Cardiac septum (tissue), 1 donor: ENCODE results near the gene BCAR1. TPM values are rescaled to one million over a fixed set of nuclear protein-coding genes. Genes with fewer than 3 reads are reported as not detected.
A peak's percentile ranks its signal among the peaks of the same experiment; 100 is the strongest.
"Not testable (repeated sequence)": the region's sequence is repeated elsewhere in the genome, so short reads cannot be mapped to it uniquely, and the experiment has no call there.

Experiments
- DNase-seq: peaks from one replicate; pipeline ENCODE4 v3.0.0-alpha.2; 2020; ENCODE audit warnings: low spot score
- intact Hi-C: fragments of 100-400 bp; cut with DNase I; formaldehyde crosslinking; loops from one replicate; pipeline ENCODE4 v1.14.0; 2022
- long read RNA-seq: library from polyadenylated mRNA; unstranded; transcript quantifications from one replicate; pipeline ENCODE4 v2.0.0, GENCODE V29; 2021
- total RNA-seq: library from RNA; stranded (reverse); fragmentation: NEBNext Ultra II Directional; extraction: Animal tissue kit (Norgen Biotek cat#: 25700); gene quantifications from one replicate; pipeline ENCODE4 v1.2.1, GENCODE V29; 2021
- donor health status: DM: no; HTN: no; CAD: no.

The BCAR1 gene
- 80.3 TPM for total RNA-seq
- long read RNA-seq, transcript BCAR1-207 (7 exons, 3,192 nt) = minor isoform, 49 of 218 reads
- long read RNA-seq, transcript BCAR1-201 (7 exons, 3,221 nt) = major isoform, 50 of 218 reads
- long read RNA-seq, transcript BCAR1-212 (3 exons, 2,692 nt) = minor isoform, 24 of 218 reads
- long read RNA-seq, partial matches to known transcripts = 60 of 218 reads
- long read RNA-seq, other reads (novel, unspliced or antisense) = 34 of 218 reads

GRCh38 chr16:75251280-75252048, at the start of gene BCAR1:
Gene BCAR1 (minus strand): TSS chr16:75251624. CDS start chr16:75251482, 142 bp downstream.
- peak; percentile 91 for DNase-seq
- intact Hi-C loops = loop anchor here (2.0 kb wide), 1 partner anchor 13 kb away; no protein-coding TSS in a partner anchor

GRCh38 chr16:75298267-75298666, 46.8 kb upstream of the BCAR1 start:
- intact Hi-C loops = no loop called here
- DNase-seq = no peak

GRCh38 chr16:75296606-75297005, 45.2 kb upstream of the BCAR1 start:
- intact Hi-C loops = no loop called here
- DNase-seq = no peak

- DNase-seq = no peak
Measured at GRCh38 chr16:75294773-75295459, 43.5 kb upstream of the BCAR1 start.

GRCh38 chr16:75293772-75294171, 42.3 kb upstream of the BCAR1 start:
- no peak for DNase-seq
- intact Hi-C loops = no loop called here

More at GRCh38 chr16:75294773-75295459, 43.5 kb upstream of the BCAR1 start:
- intact Hi-C loops = no loop called here

GRCh38 chr16:75293173-75293572, 41.7 kb upstream of the BCAR1 start:
- intact Hi-C loops = no loop called here
- DNase-seq = no peak

- no peak for DNase-seq
- intact Hi-C loops = no loop called here
Measured at GRCh38 chr16:75292691-75293090, 41.3 kb upstream of the BCAR1 start.

GRCh38 chr16:75289189-75289588, 37.8 kb upstream of the BCAR1 start:
- no peak for DNase-seq

GRCh38 chr16:75288596-75289120, 37.2 kb upstream of the BCAR1 start:
- DNase-seq = no peak
- intact Hi-C loops = no loop called here

More at GRCh38 chr16:75289189-75289588, 37.8 kb upstream of the BCAR1 start:
- intact Hi-C loops = no loop called here

GRCh38 chr16:75288181-75288580, 36.8 kb upstream of the BCAR1 start:
- intact Hi-C loops = no loop called here
- no peak for DNase-seq

GRCh38 chr16:75287708-75288107, 36.3 kb upstream of the BCAR1 start:
- intact Hi-C loops = no loop called here

GRCh38 chr16:75286389-75286788, 35.0 kb upstream of the BCAR1 start:
- intact Hi-C loops = no loop called here
- DNase-seq = no peak

More at GRCh38 chr16:75287708-75288107, 36.3 kb upstream of the BCAR1 start:
- no peak for DNase-seq

GRCh38 chr16:75282466-75283281, 31.2 kb upstream of the BCAR1 start:
- intact Hi-C loops = no loop called here
- DNase-seq = no peak

GRCh38 chr16:75281826-75282225, 30.4 kb upstream of the BCAR1 start:
- intact Hi-C loops = no loop called here
- no peak for DNase-seq

GRCh38 chr16:75281009-75281408, 29.6 kb upstream of the BCAR1 start:
- intact Hi-C loops, DNase-seq: not testable (repeated sequence)

- DNase-seq = no peak
- intact Hi-C loops = no loop called here
Measured at GRCh38 chr16:75280331-75280804, 28.9 kb upstream of the BCAR1 start.

- intact Hi-C loops = no loop called here
- DNase-seq = no peak
Measured at GRCh38 chr16:75279305-75279704, 27.9 kb upstream of the BCAR1 start.

GRCh38 chr16:75273054-75273925, 21.9 kb upstream of the BCAR1 start:
- intact Hi-C loops = no loop called here

More at GRCh38 chr16:75273054-75273925, 21.9 kb upstream of the BCAR1 start:
- DNase-seq = no peak
